Testis (tissue), 3 donors: Measurements from ENCODE around the gene DNMBP. TPM values are rescaled to one million over a fixed set of nuclear protein-coding genes. Genes with fewer than 3 reads are reported as not detected.

Experiments
- DNase-seq: peaks from one replicate; pipeline ENCODE4 v3.0.0-alpha.2; 2019
- H3K27ac ChIP-seq, 2 donors: fragments of 200-600 bp; sonication (generic); one replicate each; pipeline ENCODE4 v1.5.1; 2019
- H3K27me3 ChIP-seq: fragments of 200-600 bp; sonication (generic); one replicate; pipeline ENCODE4 v1.5.1; 2019
- H3K36me3 ChIP-seq: fragments of 200-600 bp; sonication (generic); one replicate; pipeline ENCODE4 v1.5.1; 2017; ENCODE audit warnings: low read depth; ENCODE audit errors: missing control alignments
- H3K4me1 ChIP-seq: fragments of 200-600 bp; sonication (generic); one replicate; pipeline ENCODE4 v1.5.1; 2019
- H3K4me3 ChIP-seq, 2 donors: fragments of 200-600 bp; sonication (generic); one replicate each; pipeline ENCODE4 v1.5.1; 2017 to 2019
- H3K9me3 ChIP-seq: fragments of 200-600 bp; sonication (generic); one replicate; pipeline ENCODE4 v1.5.1; 2017
- CTCF ChIP-seq, 3 experiments: fragments of 450-650 bp in 2 of 3; fragments of 200-600 bp in 1 of 3; sonication (generic) in 1 of 3; IDR thresholded peaks; one replicate each; pipeline ENCODE4 v1.5.1; 2016 to 2019; ENCODE audit warnings: antibody characterized with exemption in 3 of 3, mild to moderate bottlenecking in 2 of 3, moderate library complexity in 1 of 3
- POLR2A ChIP-seq: fragments of 450-650 bp; IDR thresholded peaks from one replicate; pipeline ENCODE4 v1.6.1; 2017; ENCODE audit warnings: antibody characterized with exemption, mild to moderate bottlenecking, moderate library complexity
- WGBS, 2 donors: methylation state at CpG; one replicate each; pipeline ENCODE4 v1.1.5; 2018; 5-methylcytosine and 5-hydroxymethylcytosine counted together
- intact Hi-C: fragments of 100-400 bp; cut with DNase I; formaldehyde crosslinking; loops from one replicate; pipeline ENCODE4 v1.15.1; 2023; ENCODE audit warnings: low total_unique reads
- polyA plus RNA-seq: library from polyadenylated mRNA; stranded (reverse); fragments of 350-450 nt; fragmentation: Illumina TruSeq; extraction: RNeasy Lipid Tissue Mini Kit (QIAGEN cat#74804); gene quantifications from one replicate; pipeline ENCODE4 v1.2.3, GENCODE V29; 2014; ENCODE audit warnings: low read depth, low replicate concordance; ENCODE audit not compliant: insufficient read depth
- total RNA-seq, 2 donors: library from RNA; depleted of rRNA; stranded (reverse); fragments of >200 nt; gene quantifications; one replicate each; pipeline ENCODE4 v1.2.3, GENCODE V29; 2016

Gene DNMBP
- total and polyA plus RNA-seq, 3 donors from 2014 or later: 20.8 to 36.0 (median 33.4) TPM

- no peak overlapping the region for H3K27ac ChIP-seq
- no peak for TF ChIP-seq CTCF (IDR thresholded peaks at IDR 0.05)
- no peak for TF ChIP-seq POLR2A
- 66 to 70% methylated on average over 9 of the region's 9 CpGs for WGBS, 2 donors
- no peak overlapping the region for H3K4me3 ChIP-seq
- H3K4me1 ChIP-seq: peaks cover 10% of the 10 kb centered on the region
- no peaks in the 10 kb centered on the region for H3K27me3 ChIP-seq
- no peak for DNase-seq
- H3K36me3 ChIP-seq: no peaks in the 10 kb centered on the region
- no peaks in the 10 kb centered on the region for H3K9me3 ChIP-seq
- intact Hi-C loops: no loop called here
These were observed 95.9 kb downstream of the DNMBP start for GRCh38 chr10:99913831-99914235.

- Histone ChIP-seq H3K27me3 (no peaks in the 10 kb centered on the region), H3K36me3 (no peaks in the 10 kb centered on the region), H3K27ac (no peak overlapping the region), H3K4me3 (no peak overlapping the region), H3K4me1 (peaks cover 10% of the 10 kb centered on the region), H3K9me3 (no peaks in the 10 kb centered on the region)
- intact Hi-C loops: no loop called here
- no peak for TF ChIP-seq CTCF (IDR thresholded peaks at IDR 0.05)
- no peak for TF ChIP-seq POLR2A
- DNase-seq: no peak
These were observed 97.7 kb downstream of the DNMBP start for GRCh38 chr10:99912041-99912440.

- 82 to 89% methylated on average over 3 of the region's 3 CpGs for WGBS, 2 donors
These were observed 101.2 kb downstream of the DNMBP start for GRCh38 chr10:99908512-99908911.

GRCh38 chr10:99906470-99906869, 103.3 kb downstream of the DNMBP start:
- 82 to 93% methylated on average over 9 of the region's 9 CpGs for WGBS, 2 donors
- no peaks in the 10 kb centered on the region for H3K27me3 ChIP-seq
- no peak overlapping the region for H3K4me3 ChIP-seq
- no peaks in the 10 kb centered on the region for H3K9me3 ChIP-seq
- no peaks in the 10 kb centered on the region for H3K4me1 ChIP-seq
- intact Hi-C loops: no loop called here
- TF ChIP-seq POLR2A: no peak
- no peak for TF ChIP-seq CTCF (IDR thresholded peaks at IDR 0.05)
- DNase-seq: no peak
- H3K36me3 ChIP-seq: no peaks in the 10 kb centered on the region
- no peak overlapping the region for H3K27ac ChIP-seq

More at GRCh38 chr10:99908512-99908911, 101.2 kb downstream of the DNMBP start:
- Histone ChIP-seq H3K4me3 (no peak overlapping the region), H3K4me1 (peaks cover 10% of the 10 kb centered on the region), H3K27ac (no peak overlapping the region), H3K27me3 (no peaks in the 10 kb centered on the region), H3K9me3 (no peaks in the 10 kb centered on the region), H3K36me3 (no peaks in the 10 kb centered on the region)
- no peak for TF ChIP-seq CTCF (IDR thresholded peaks at IDR 0.05)
- no peak for TF ChIP-seq POLR2A
- intact Hi-C loops: no loop called here
- DNase-seq: no peak

GRCh38 chr10:99905971-99906370, 103.8 kb downstream of the DNMBP start:
- H3K36me3 ChIP-seq: no peaks in the 10 kb centered on the region
- no peak for DNase-seq

More at GRCh38 chr10:99905971-99906370, 103.8 kb downstream of the DNMBP start:
- no peaks in the 10 kb centered on the region for H3K9me3 ChIP-seq
- H3K27me3 ChIP-seq: no peaks in the 10 kb centered on the region
- WGBS, 2 donors: 92 to 96% methylated on average over 3 of the region's 3 CpGs
- H3K27ac ChIP-seq: no peak overlapping the region
- no peak for TF ChIP-seq POLR2A
- TF ChIP-seq CTCF (IDR thresholded peaks at IDR 0.05): no peak
- intact Hi-C loops: no loop called here
- no peaks in the 10 kb centered on the region for H3K4me1 ChIP-seq
- H3K4me3 ChIP-seq: no peak overlapping the region
